Mesenchymal stem cell (in vitro differentiated cells and primary cell): ENCODE results near the gene RERE.

Experiments used
- DNase-seq: peaks from one replicate; pipeline ENCODE4 v3.0.0-alpha.2; 2013
- H2AFZ ChIP-seq: one replicate; pipeline ENCODE4 v1.6.1; 2013; ENCODE audit warnings: low read depth, mild to moderate bottlenecking, control low read depth, inconsistent platforms, low read length, moderate library complexity
- H2AK5ac ChIP-seq: 2 replicates; pipeline ENCODE4 v1.6.1; 2013; ENCODE audit warnings: low read length, moderate library complexity, mild to moderate bottlenecking, inconsistent platforms; ENCODE audit not compliant: severe bottlenecking
- H2BK120ac ChIP-seq: one replicate; pipeline ENCODE4 v1.6.1; 2013; ENCODE audit warnings: low read depth, mild to moderate bottlenecking, inconsistent platforms, low read length, moderate library complexity
- H2BK12ac ChIP-seq, 2 experiments: one replicate each; pipeline ENCODE4 v1.6.1; 2013; ENCODE audit warnings: inconsistent platforms in 2 of 2, low read length in 2 of 2, mild to moderate bottlenecking in 2 of 2, moderate library complexity in 2 of 2, control low read depth in 1 of 2
- H2BK15ac ChIP-seq: one replicate; pipeline ENCODE4 v1.6.1; 2013; ENCODE audit warnings: mild to moderate bottlenecking, low read depth, inconsistent platforms; ENCODE audit not compliant: poor library complexity, severe bottlenecking
- H2BK5ac ChIP-seq: 2 replicates; pipeline ENCODE4 v1.6.1; 2013; ENCODE audit warnings: low read depth, mild to moderate bottlenecking, low read length, control low read depth, inconsistent platforms; ENCODE audit not compliant: poor library complexity, severe bottlenecking
- H3K14ac ChIP-seq, 2 experiments: one replicate each; pipeline ENCODE4 v1.6.1; 2013; ENCODE audit warnings: inconsistent platforms in 2 of 2, low read length in 2 of 2, control low read depth in 1 of 2, mild to moderate bottlenecking in 1 of 2, moderate library complexity in 1 of 2
- H3K18ac ChIP-seq, 2 experiments: one replicate each; pipeline ENCODE4 v1.6.1; 2013; ENCODE audit warnings: inconsistent platforms in 2 of 2, low read length in 2 of 2, control low read depth in 1 of 2, low read depth in 1 of 2, mild to moderate bottlenecking in 1 of 2
- H3K23ac ChIP-seq, 2 experiments: one replicate each; pipeline ENCODE4 v1.6.1; 2013; ENCODE audit warnings: inconsistent platforms in 2 of 2, low read length in 2 of 2, mild to moderate bottlenecking in 2 of 2, moderate library complexity in 2 of 2, control low read depth in 1 of 2
- H3K27ac ChIP-seq: 2 replicates; pipeline ENCODE4 v1.5.1; 2013; ENCODE audit warnings: mild to moderate bottlenecking, moderate library complexity, low read length, control low read depth, inconsistent platforms; ENCODE audit not compliant: poor library complexity, severe bottlenecking
- H3K27me3 ChIP-seq, 2 experiments: 2 replicates each; pipeline versions ENCODE4 v1.6.1 to v1.7.0; 2013; ENCODE audit warnings: low read length in 2 of 2, mild to moderate bottlenecking in 2 of 2, moderate library complexity in 2 of 2, control low read depth in 1 of 2, inconsistent platforms in 1 of 2; ENCODE audit not compliant: control insufficient read depth in 1 of 2, insufficient read depth in 1 of 2
- H3K36me3 ChIP-seq, 2 experiments: 2 replicates each; pipeline versions ENCODE4 v1.6.1 to v1.7.0; 2013; ENCODE audit warnings: low read length in 2 of 2, control low read depth in 1 of 2, inconsistent platforms in 1 of 2, low read depth in 1 of 2, mild to moderate bottlenecking in 1 of 2; ENCODE audit not compliant: insufficient read depth in 2 of 2, control insufficient read depth in 1 of 2
- H3K4ac ChIP-seq, 2 experiments: one replicate each; pipeline ENCODE4 v1.6.1; 2013; ENCODE audit warnings: inconsistent platforms in 2 of 2, low read length in 2 of 2, mild to moderate bottlenecking in 2 of 2, moderate library complexity in 2 of 2, control low read depth in 1 of 2, low read depth in 1 of 2
- H3K4me1 ChIP-seq: 2 replicates; pipeline ENCODE4 v1.6.1; 2013; ENCODE audit warnings: low read depth, low read length, control low read depth; ENCODE audit not compliant: control insufficient read depth, insufficient read depth
- H3K4me2 ChIP-seq: 2 replicates; pipeline ENCODE4 v1.6.1; 2013; ENCODE audit warnings: low read length, mild to moderate bottlenecking, inconsistent platforms; ENCODE audit not compliant: poor library complexity, severe bottlenecking
- H3K4me3 ChIP-seq, 2 experiments: 2 replicates each; pipeline versions ENCODE4 v1.5.1 to v1.7.0; 2013; ENCODE audit warnings: low read length in 2 of 2, mild to moderate bottlenecking in 2 of 2, control low read depth in 1 of 2, low read depth in 1 of 2; ENCODE audit not compliant: insufficient read depth in 1 of 2
- H3K79me1 ChIP-seq: replicated peaks from 2 replicates; pipeline ENCODE4 v1.6.1; 2013; ENCODE audit warnings: mild to moderate bottlenecking, control low read depth, low read length, inconsistent platforms; ENCODE audit not compliant: poor library complexity, severe bottlenecking
- H3K9ac ChIP-seq: 2 replicates; pipeline ENCODE4 v1.7.0; 2013; ENCODE audit warnings: mild to moderate bottlenecking, low read length, moderate library complexity
- H3K9me3 ChIP-seq: 2 replicates; pipeline ENCODE4 v1.7.0; 2013; ENCODE audit warnings: mild to moderate bottlenecking, low read length; ENCODE audit not compliant: control insufficient read depth
- H4K8ac ChIP-seq: one replicate; pipeline ENCODE4 v1.6.1; 2013; ENCODE audit warnings: inconsistent platforms, mild to moderate bottlenecking, low read length, moderate library complexity
- H4K91ac ChIP-seq: one replicate; pipeline ENCODE4 v1.6.1; 2013; ENCODE audit warnings: mild to moderate bottlenecking, low read length, inconsistent platforms
- WGBS: methylation state at CpG from one replicate; pipeline ENCODE4 v1.1.7; 2013; ENCODE audit warnings: mixed read lengths; 5-methylcytosine and 5-hydroxymethylcytosine counted together

RERE gene

GRCh38 chr1:8584316-8584715 lies 233.1 kb downstream of the RERE start:
- no peak overlapping the region for H3K4ac ChIP-seq
- no peak overlapping the region for H2BK12ac ChIP-seq
- H3K36me3 ChIP-seq, result no peaks in the 10 kb centered on the region
- no peak overlapping the region for H4K8ac ChIP-seq
- no peak overlapping the region for H3K27ac ChIP-seq
- H3K23ac ChIP-seq, result no peak overlapping the region
- DNase-seq, result no peak
- no peak overlapping the region for H2BK5ac ChIP-seq
- no peak overlapping the region for H3K14ac ChIP-seq
- no peak overlapping the region for H2AFZ ChIP-seq
- H2BK120ac ChIP-seq, result no peak overlapping the region
- H3K18ac ChIP-seq, result no peak overlapping the region
- H3K4me3 ChIP-seq, result no peak overlapping the region
- no peak overlapping the region for H4K91ac ChIP-seq
- 97% methylated on average over 2 of the region's 3 CpGs for WGBS
- peaks cover 3% of the 10 kb centered on the region for H3K4me1 ChIP-seq
- no peak overlapping the region for H3K9ac ChIP-seq
- H3K79me1 ChIP-seq, result peaks cover 21% of the 10 kb centered on the region
- no peaks in the 10 kb centered on the region for H3K9me3 ChIP-seq
- H2AK5ac ChIP-seq, result no peak overlapping the region
- no peak overlapping the region for H2BK15ac ChIP-seq
- H3K27me3 ChIP-seq, result no peaks in the 10 kb centered on the region
- no peak overlapping the region for H3K4me2 ChIP-seq

GRCh38 chr1:8583031-8583430 lies 234.4 kb downstream of the RERE start:
- Histone ChIP-seq H4K91ac (no peak overlapping the region), H3K14ac (no peak overlapping the region), H3K18ac (no peak overlapping the region), H3K23ac (no peak overlapping the region), H2BK12ac (no peak overlapping the region), H3K79me1 (peaks cover 18% of the 10 kb centered on the region), H2BK15ac (no peak overlapping the region), H3K9ac (no peak overlapping the region), H3K9me3 (no peaks in the 10 kb centered on the region), H3K4me2 (no peak overlapping the region), H3K36me3 (no peaks in the 10 kb centered on the region), H3K4ac (no peak overlapping the region), H3K27me3 (no peaks in the 10 kb centered on the region), H2BK5ac (no peak overlapping the region), H2AK5ac (no peak overlapping the region), H3K4me1 (peaks cover 3% of the 10 kb centered on the region), H3K4me3 (no peak overlapping the region), H2AFZ (no peak overlapping the region), H3K27ac (no peak overlapping the region), H4K8ac (no peak overlapping the region), H2BK120ac (no peak overlapping the region)
- WGBS, result 96% methylated on average over 3 of the region's 3 CpGs
- no peak for DNase-seq

GRCh38 chr1:8580566-8580965 lies 236.9 kb downstream of the RERE start:
- H3K4me3 ChIP-seq, result no peak overlapping the region
- H4K8ac ChIP-seq, result no peak overlapping the region
- no peaks in the 10 kb centered on the region for H3K9me3 ChIP-seq
- H3K36me3 ChIP-seq, result peaks cover 0 to 3% of the 10 kb centered on the region in 2 experiments
- H3K27me3 ChIP-seq, result no peaks in the 10 kb centered on the region
- no peak overlapping the region for H2BK120ac ChIP-seq
- H2AK5ac ChIP-seq, result no peak overlapping the region
- H3K14ac ChIP-seq, result no peak overlapping the region
- DNase-seq, result no peak
- no peak overlapping the region for H2BK15ac ChIP-seq
- H3K18ac ChIP-seq, result no peak overlapping the region
- H3K4ac ChIP-seq, result no peak overlapping the region
- peaks cover 16% of the 10 kb centered on the region for H3K79me1 ChIP-seq
- no peak overlapping the region for H2BK5ac ChIP-seq
- no peak overlapping the region for H4K91ac ChIP-seq
- no peak overlapping the region for H3K23ac ChIP-seq
- H2AFZ ChIP-seq, result no peak overlapping the region
- WGBS, result 95% methylated on average over 4 of the region's 4 CpGs
- no peak overlapping the region for H3K4me2 ChIP-seq
- no peak overlapping the region for H3K27ac ChIP-seq
- H3K4me1 ChIP-seq, result peaks cover 3% of the 10 kb centered on the region
- no peak overlapping the region for H3K9ac ChIP-seq
- H2BK12ac ChIP-seq, result no peak overlapping the region

GRCh38 chr1:8578936-8579335 lies 238.5 kb downstream of the RERE start:
- Histone ChIP-seq H3K27ac (no peak overlapping the region), H3K14ac (no peak overlapping the region), H3K4me1 (no peaks in the 10 kb centered on the region), H2AK5ac (no peak overlapping the region), H3K23ac (no peak overlapping the region), H3K4me3 (no peak overlapping the region), H3K4ac (no peak overlapping the region), H2BK12ac (no peak overlapping the region), H4K91ac (no peak overlapping the region), H3K4me2 (no peak overlapping the region), H3K79me1 (peaks cover 15% of the 10 kb centered on the region), H2BK120ac (no peak overlapping the region), H2BK5ac (no peak overlapping the region), H3K9me3 (no peaks in the 10 kb centered on the region), H2AFZ (no peak overlapping the region), H3K36me3 (peaks cover 0 to 3% of the 10 kb centered on the region in 2 experiments), H3K18ac (no peak overlapping the region), H2BK15ac (no peak overlapping the region), H3K9ac (no peak overlapping the region), H3K27me3 (no peaks in the 10 kb centered on the region), H4K8ac (no peak overlapping the region)
- DNase-seq, result no peak
- 97% methylated on average over 5 of the region's 5 CpGs for WGBS
